Vagina (tissue), 2 donors: ENCODE data around the gene SYNPR. TPM values are rescaled to one million over a fixed set of nuclear protein-coding genes. Genes with fewer than 3 reads are reported as not detected.

ENCODE experiments used
- DNase-seq, 2 donors: peaks; one replicate each; pipeline ENCODE4 v3.0.0-alpha.2; 2017; ENCODE audit errors: extremely low spot score in 2 of 2
- H3K27ac ChIP-seq: fragments of 200-600 bp; sonication (generic); one replicate; pipeline ENCODE4 v1.5.1; 2019
- H3K27me3 ChIP-seq: fragments of 200-600 bp; sonication (generic); one replicate; pipeline ENCODE4 v1.5.1; 2019
- H3K36me3 ChIP-seq, 2 donors: fragments of 200-600 bp; sonication (generic); one replicate each; pipeline ENCODE4 v1.5.1; 2017 to 2019
- H3K4me1 ChIP-seq: fragments of 200-600 bp; sonication (generic); one replicate; pipeline ENCODE4 v1.5.1; 2019
- H3K4me3 ChIP-seq, 2 donors: fragments of 200-600 bp; sonication (generic); 1 replicate in 1 of 2; 2 replicates in 1 of 2; pipeline ENCODE4 v1.5.1; 2016 to 2019
- H3K9me3 ChIP-seq: fragments of 200-600 bp; sonication (generic); one replicate; pipeline ENCODE4 v1.5.1; 2019
- CTCF ChIP-seq, 3 experiments: fragments of 450-650 bp in 2 of 3; fragments of 200-600 bp in 1 of 3; sonication (generic) in 1 of 3; IDR thresholded peaks; one replicate each; pipeline ENCODE4 v1.5.1; 2017 to 2019; ENCODE audit warnings: antibody characterized with exemption in 3 of 3, mild to moderate bottlenecking in 2 of 3, moderate library complexity in 2 of 3
- POLR2A ChIP-seq, 2 donors: fragments of 450-650 bp; IDR thresholded peaks; one replicate each; pipeline ENCODE4 v1.6.1; 2017; ENCODE audit warnings: antibody characterized with exemption in 2 of 2, mild to moderate bottlenecking in 2 of 2, moderate library complexity in 2 of 2
- POLR2AphosphoS5 ChIP-seq, 2 donors: sonication (generic); formaldehyde crosslinking; IDR thresholded peaks; one replicate each; pipeline ENCODE4 v1.9.0; 2017; ENCODE audit warnings: antibody characterized with exemption in 2 of 2, mild to moderate bottlenecking in 2 of 2, low read depth in 1 of 2; ENCODE audit not compliant: insufficient read depth in 1 of 2
- intact Hi-C: fragments of 100-400 bp; cut with DNase I; formaldehyde crosslinking; loops from one replicate; pipeline ENCODE4 v1.15.1; 2023
- total RNA-seq: library from RNA; depleted of rRNA; stranded (reverse); fragments of >200 nt; gene quantifications from one replicate; pipeline ENCODE4 v1.2.3, GENCODE V29; 2016

The SYNPR gene
- total RNA-seq, 1 donor from 2014 or later: not detected

- no peak overlapping the region for H3K4me3 ChIP-seq
- no peaks in the 10 kb centered on the region for H3K9me3 ChIP-seq
- intact Hi-C loops: no loop called here
Measured at GRCh38 chr3:63323766-63324165, 45.7 kb downstream of the SYNPR start.

DNA sequence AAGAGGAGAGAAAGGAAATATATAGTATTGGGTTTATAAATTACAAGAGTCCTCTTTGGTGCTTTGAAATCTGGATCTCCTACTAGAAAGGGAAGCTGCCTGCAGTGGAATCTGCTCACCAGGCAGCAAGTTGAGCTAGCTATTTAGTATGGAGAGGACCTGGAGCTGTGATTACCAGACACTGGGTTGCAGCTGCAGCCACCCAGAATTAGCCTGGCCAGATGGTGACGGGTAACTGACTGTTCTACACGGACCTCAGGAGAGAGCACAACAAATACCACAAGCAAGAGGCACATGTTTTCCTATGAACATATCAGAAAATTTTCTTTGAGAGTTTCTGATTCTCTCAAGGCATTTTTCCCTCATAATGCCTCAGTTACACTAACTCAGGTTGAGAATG lies 46.5 kb downstream of the SYNPR start:
- intact Hi-C loops: no loop called here
- DNase-seq: no peak

More at GRCh38 chr3:63323766-63324165, 45.7 kb downstream of the SYNPR start:
- TF ChIP-seq POLR2A (IDR thresholded peaks at IDR 0.05) (no peak), CTCF (IDR thresholded peaks at IDR 0.05) (no peak), POLR2AphosphoS5 (IDR thresholded peaks at IDR 0.05; ENCODE audit: insufficient read depth in 1 of 2, low read depth in 1 of 2) (no peak)
- Histone ChIP-seq H3K27ac (no peak overlapping the region), H3K27me3 (no peaks in the 10 kb centered on the region), H3K4me1 (no peaks in the 10 kb centered on the region), H3K36me3 (no peaks in the 10 kb centered on the region)
- DNase-seq: no peak

GRCh38 chr3:63325386-63325785 lies 47.3 kb downstream of the SYNPR start:
- H3K4me3 ChIP-seq: no peak overlapping the region
- no peaks in the 10 kb centered on the region for H3K9me3 ChIP-seq
- no peak for DNase-seq
- no peaks in the 10 kb centered on the region for H3K4me1 ChIP-seq
- intact Hi-C loops: no loop called here
- TF ChIP-seq CTCF (IDR thresholded peaks at IDR 0.05): no peak
- no peak for TF ChIP-seq POLR2AphosphoS5 (IDR thresholded peaks at IDR 0.05; ENCODE audit: insufficient read depth in 1 of 2, low read depth in 1 of 2)
- no peak for TF ChIP-seq POLR2A (IDR thresholded peaks at IDR 0.05)
- no peaks in the 10 kb centered on the region for H3K36me3 ChIP-seq
- no peaks in the 10 kb centered on the region for H3K27me3 ChIP-seq
- H3K27ac ChIP-seq: no peak overlapping the region

More for the DNA sequence above, 46.5 kb downstream of the SYNPR start:
- Histone ChIP-seq H3K27ac (no peak overlapping the region), H3K36me3 (no peaks in the 10 kb centered on the region), H3K4me1 (no peaks in the 10 kb centered on the region), H3K4me3 (no peak overlapping the region), H3K9me3 (no peaks in the 10 kb centered on the region), H3K27me3 (no peaks in the 10 kb centered on the region)
- TF ChIP-seq CTCF (IDR thresholded peaks at IDR 0.05): no peak
- TF ChIP-seq POLR2A (IDR thresholded peaks at IDR 0.05): no peak
- no peak for TF ChIP-seq POLR2AphosphoS5 (IDR thresholded peaks at IDR 0.05; ENCODE audit: insufficient read depth in 1 of 2, low read depth in 1 of 2)

GRCh38 chr3:63328365-63328764 lies 50.3 kb downstream of the SYNPR start:
- no peaks in the 10 kb centered on the region for H3K9me3 ChIP-seq
- no peak for DNase-seq
- no peak for TF ChIP-seq POLR2AphosphoS5 (IDR thresholded peaks at IDR 0.05; ENCODE audit: insufficient read depth in 1 of 2, low read depth in 1 of 2)
- TF ChIP-seq POLR2A (IDR thresholded peaks at IDR 0.05): no peak
- no peak for TF ChIP-seq CTCF (IDR thresholded peaks at IDR 0.05)
- no peak overlapping the region for H3K4me3 ChIP-seq
- H3K27me3 ChIP-seq: no peaks in the 10 kb centered on the region
- intact Hi-C loops: no loop called here
- H3K4me1 ChIP-seq: no peaks in the 10 kb centered on the region
- H3K36me3 ChIP-seq: no peaks in the 10 kb centered on the region
- no peak overlapping the region for H3K27ac ChIP-seq

DNA sequence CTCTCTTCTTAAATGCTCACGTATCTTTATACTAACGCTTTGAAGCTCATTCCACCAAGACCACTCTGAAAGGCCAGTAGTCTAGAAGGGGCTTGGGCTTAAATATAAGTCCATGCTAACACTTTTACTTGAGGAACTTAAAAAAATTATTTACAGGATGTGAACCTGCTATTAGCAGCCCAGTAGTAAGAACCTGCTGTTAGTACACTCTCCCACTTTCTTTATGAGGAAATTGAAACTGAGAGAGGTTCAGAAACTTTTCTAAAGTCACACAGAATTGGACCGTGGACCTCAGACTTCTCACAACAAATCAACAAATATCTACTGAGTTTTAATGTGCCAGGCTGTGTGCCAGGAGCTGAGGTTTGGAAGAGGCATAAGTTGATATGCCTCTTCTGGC lies 53.4 kb downstream of the SYNPR start:
- H3K27ac ChIP-seq: no peak overlapping the region
- TF ChIP-seq CTCF (IDR thresholded peaks at IDR 0.05) (no peak), POLR2AphosphoS5 (IDR thresholded peaks at IDR 0.05; ENCODE audit: insufficient read depth in 1 of 2, low read depth in 1 of 2) (no peak), POLR2A (IDR thresholded peaks at IDR 0.05) (no peak)
- DNase-seq: no peak
- H3K27me3 ChIP-seq: no peaks in the 10 kb centered on the region
- no peak overlapping the region for H3K4me3 ChIP-seq
- H3K9me3 ChIP-seq: no peaks in the 10 kb centered on the region
- intact Hi-C loops: no loop called here
- no peaks in the 10 kb centered on the region for H3K36me3 ChIP-seq
- no peaks in the 10 kb centered on the region for H3K4me1 ChIP-seq
